Fibroblast of lung (primary cell): Measurements from ENCODE around the gene STAT3. TPM values are rescaled to one million over a fixed set of nuclear protein-coding genes. Genes with fewer than 3 reads are reported as not detected.
"Not testable (repeated sequence)": the region's sequence is repeated elsewhere in the genome, so short reads cannot be mapped to it uniquely, and the experiment has no call there.

ENCODE experiments used
- DNase-seq, 2 donors: peaks; one replicate each; pipeline versions ENCODE4 v3.0.0 to v3.0.0-alpha.2; 2010; ENCODE audit warnings: low read depth in 2 of 2
- H2AFZ ChIP-seq: 2 replicates; pipeline ENCODE4 v1.5.1; 2012; ENCODE audit warnings: low read length, control low read depth, inconsistent platforms
- H3K27ac ChIP-seq: 2 replicates; pipeline ENCODE4 v1.5.1; 2011; ENCODE audit warnings: low read length, control low read depth; ENCODE audit not compliant: insufficient read depth
- H3K27me3 ChIP-seq: 2 replicates; pipeline ENCODE4 v1.5.1; 2011; ENCODE audit warnings: mild to moderate bottlenecking, low read length; ENCODE audit not compliant: control insufficient read depth, insufficient read depth
- H3K36me3 ChIP-seq: 2 replicates; pipeline ENCODE4 v1.5.1; 2011; ENCODE audit warnings: low read length; ENCODE audit not compliant: control insufficient read depth, insufficient read depth
- H3K4me1 ChIP-seq: 2 replicates; pipeline ENCODE4 v1.5.1; 2011; ENCODE audit warnings: low read length; ENCODE audit not compliant: control insufficient read depth, insufficient read depth; ENCODE audit errors: extremely low read depth
- H3K4me2 ChIP-seq: 2 replicates; pipeline ENCODE4 v1.5.1; 2011; ENCODE audit warnings: low read length, control low read depth; ENCODE audit not compliant: insufficient read depth; ENCODE audit errors: extremely low read depth
- H3K4me3 ChIP-seq, 4 experiments: fragments of 200-600 bp in 1 of 4; sonication (generic) in 1 of 4; replicated peaks in 1 of 4; 2 replicates each; pipeline ENCODE4 v1.5.1; 2011 to 2016; ENCODE audit warnings: low read length in 4 of 4, low read depth in 3 of 4, mild to moderate bottlenecking in 3 of 4, control low read depth in 2 of 4, inconsistent platforms in 1 of 4, mixed read lengths in 1 of 4; ENCODE audit not compliant: insufficient read depth in 1 of 4; ENCODE audit errors: control extremely low read depth in 1 of 4
- H3K79me2 ChIP-seq: 2 replicates; pipeline ENCODE4 v1.5.1; 2012; ENCODE audit warnings: mild to moderate bottlenecking, low read length, inconsistent platforms; ENCODE audit not compliant: control insufficient read depth, insufficient read depth
- H3K9ac ChIP-seq: 2 replicates; pipeline ENCODE4 v1.5.1; 2011; ENCODE audit warnings: mild to moderate bottlenecking, low read length, control low read depth; ENCODE audit not compliant: insufficient read depth
- H3K9me3 ChIP-seq: 2 replicates; pipeline ENCODE4 v1.5.1; 2012; ENCODE audit warnings: low read depth, low read length; ENCODE audit not compliant: control insufficient read depth, insufficient read depth
- H4K20me1 ChIP-seq: 2 replicates; pipeline ENCODE4 v1.5.1; 2011; ENCODE audit warnings: low read length; ENCODE audit not compliant: control insufficient read depth, insufficient read depth; ENCODE audit errors: extremely low read depth
- EZH2 ChIP-seq: IDR thresholded peaks from 2 replicates; pipeline ENCODE4 v1.5.1; 2012; ENCODE audit warnings: low read length, control low read depth, mild to moderate bottlenecking; ENCODE audit errors: missing control alignments
- polyA plus RNA-seq, 2 donors: library from polyadenylated mRNA; depleted of rRNA in 1 of 2; stranded (reverse) in 1 of 2; unstranded in 1 of 2; fragments of >200 nt; gene quantifications; 2 replicates each; pipeline ENCODE4 v1.2.1, GENCODE V29; 2011 to 2012; ENCODE audit warnings: missing spikeins in 1 of 2
- total RNA-seq: library from RNA; depleted of rRNA; stranded (reverse); fragments of >200 nt; gene quantifications from 2 replicates; pipeline ENCODE4 v1.2.1, GENCODE V29; 2014
- TF ChIP-seq, protein P1 (sequence below), 2 donors: IDR thresholded peaks in 1 of 2; conservative IDR thresholded peaks in 1 of 2; 1 replicate in 1 of 2; 2 replicates in 1 of 2; pipeline ENCODE4 v1.5.1; 2011 to 2012; ENCODE audit warnings: low read length in 2 of 2, control low read depth in 1 of 2, inconsistent platforms in 1 of 2, low read depth in 1 of 2, mild to moderate bottlenecking in 1 of 2

Gene STAT3
- total and polyA plus RNA-seq, 2 donors (not counting 1 experiment from before 2014, with no cell fraction given): 75.0 to 101 TPM

DNA sequence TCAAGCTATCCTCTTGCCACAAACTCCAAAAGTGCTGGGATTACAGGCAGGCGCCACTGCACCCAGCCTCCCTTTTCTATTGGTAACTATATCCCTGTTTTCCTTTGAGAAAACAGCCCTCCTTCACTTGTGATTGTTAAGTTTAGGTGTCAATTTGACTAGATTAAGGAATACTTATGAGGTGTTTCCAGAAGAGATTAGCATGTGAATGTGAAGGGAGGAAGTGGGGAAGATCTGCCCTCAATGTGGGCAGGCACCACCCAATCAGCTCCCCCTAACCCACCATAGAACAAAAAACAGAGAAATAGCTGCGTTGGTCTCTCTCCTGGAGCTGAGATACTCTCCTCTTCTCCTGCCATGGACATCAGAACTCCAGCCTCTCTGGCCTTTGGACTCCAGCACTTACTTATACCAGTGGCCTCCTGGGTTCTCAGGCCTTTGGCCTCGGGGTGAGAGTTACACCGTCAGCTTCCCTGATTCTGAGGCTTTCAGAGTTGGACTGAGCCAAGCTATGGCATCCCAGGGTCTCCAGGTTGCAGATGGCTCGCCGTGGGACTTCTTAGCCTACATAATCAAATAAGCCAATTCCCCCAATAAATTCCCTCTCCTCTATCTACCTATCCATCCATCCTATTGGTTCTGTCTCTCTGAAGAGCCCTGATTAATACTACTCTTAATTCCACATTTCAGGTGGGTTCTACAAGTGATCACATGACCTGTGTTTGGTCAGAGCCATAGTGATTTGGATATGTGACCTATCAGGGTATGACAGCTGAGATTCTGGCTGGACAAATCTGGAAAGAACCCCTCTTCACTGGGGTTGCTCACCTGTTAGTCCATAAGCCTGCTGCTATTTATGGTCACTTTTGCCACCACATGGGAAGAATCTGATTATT, 12.0 kb upstream of the STAT3 start:
- Histone ChIP-seq H3K4me2 (no peak overlapping the region), H2AFZ (no peak overlapping the region), H3K27ac (peak overlapping the region; percentile 12), H3K79me2 (peaks cover 34% of the 10 kb centered on the region), H3K27me3 (no peaks in the 10 kb centered on the region), H3K4me3 (no peak overlapping the region), H3K36me3 (peaks cover 24% of the 10 kb centered on the region), H3K9me3 (no peaks in the 10 kb centered on the region), H3K9ac (no peak overlapping the region), H4K20me1 (no peaks in the 10 kb centered on the region), H3K4me1 (peaks cover 22% of the 10 kb centered on the region)
- DNase-seq: no peak
- TF ChIP-seq, protein P1, sequence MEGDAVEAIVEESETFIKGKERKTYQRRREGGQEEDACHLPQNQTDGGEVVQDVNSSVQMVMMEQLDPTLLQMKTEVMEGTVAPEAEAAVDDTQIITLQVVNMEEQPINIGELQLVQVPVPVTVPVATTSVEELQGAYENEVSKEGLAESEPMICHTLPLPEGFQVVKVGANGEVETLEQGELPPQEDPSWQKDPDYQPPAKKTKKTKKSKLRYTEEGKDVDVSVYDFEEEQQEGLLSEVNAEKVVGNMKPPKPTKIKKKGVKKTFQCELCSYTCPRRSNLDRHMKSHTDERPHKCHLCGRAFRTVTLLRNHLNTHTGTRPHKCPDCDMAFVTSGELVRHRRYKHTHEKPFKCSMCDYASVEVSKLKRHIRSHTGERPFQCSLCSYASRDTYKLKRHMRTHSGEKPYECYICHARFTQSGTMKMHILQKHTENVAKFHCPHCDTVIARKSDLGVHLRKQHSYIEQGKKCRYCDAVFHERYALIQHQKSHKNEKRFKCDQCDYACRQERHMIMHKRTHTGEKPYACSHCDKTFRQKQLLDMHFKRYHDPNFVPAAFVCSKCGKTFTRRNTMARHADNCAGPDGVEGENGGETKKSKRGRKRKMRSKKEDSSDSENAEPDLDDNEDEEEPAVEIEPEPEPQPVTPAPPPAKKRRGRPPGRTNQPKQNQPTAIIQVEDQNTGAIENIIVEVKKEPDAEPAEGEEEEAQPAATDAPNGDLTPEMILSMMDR (conservative IDR thresholded peaks at IDR 0.05 in 1 of 2, IDR thresholded peaks at IDR 0.05 in 1 of 2; ENCODE audit: low read depth in 1 of 2, low read length in 2 of 2): no peak
- TF ChIP-seq EZH2: no peak

DNA sequence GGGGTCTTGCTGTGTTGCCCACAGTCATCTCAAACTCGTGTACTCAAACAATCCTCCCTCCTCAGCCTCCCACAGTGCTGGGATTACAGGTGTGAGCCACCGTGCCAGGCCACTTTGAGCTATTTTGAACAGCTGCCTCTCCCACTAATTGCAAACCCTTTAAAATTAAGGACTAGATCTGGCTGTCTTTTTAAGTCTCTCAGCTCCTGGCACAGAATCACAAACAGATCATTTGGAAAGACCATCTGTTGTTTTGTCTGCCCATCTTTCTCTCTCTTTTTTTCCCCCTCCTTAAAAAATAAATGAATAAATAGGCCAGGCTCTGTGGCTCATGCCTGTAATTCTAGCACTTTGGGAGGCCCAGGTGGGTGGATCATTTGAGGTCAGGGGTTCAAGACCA, 10.9 kb upstream of the STAT3 start:
- H3K4me1 ChIP-seq: peaks cover 20% of the 10 kb centered on the region
- H2AFZ ChIP-seq: no peak overlapping the region
- TF ChIP-seq, protein P1 (conservative IDR thresholded peaks at IDR 0.05 in 1 of 2, IDR thresholded peaks at IDR 0.05 in 1 of 2; ENCODE audit: low read depth in 1 of 2, low read length in 2 of 2): no peak
- no peak for TF ChIP-seq EZH2
- no peak overlapping the region for H3K4me2 ChIP-seq
- no peaks in the 10 kb centered on the region for H3K9me3 ChIP-seq
- DNase-seq: no peak
- H3K27ac ChIP-seq: no peak overlapping the region
- H3K27me3 ChIP-seq: no peaks in the 10 kb centered on the region
- peaks cover 14% of the 10 kb centered on the region for H3K36me3 ChIP-seq
- no peaks in the 10 kb centered on the region for H4K20me1 ChIP-seq
- H3K4me3 ChIP-seq: no peak overlapping the region
- peaks cover 23% of the 10 kb centered on the region for H3K79me2 ChIP-seq
- no peak overlapping the region for H3K9ac ChIP-seq

DNA sequence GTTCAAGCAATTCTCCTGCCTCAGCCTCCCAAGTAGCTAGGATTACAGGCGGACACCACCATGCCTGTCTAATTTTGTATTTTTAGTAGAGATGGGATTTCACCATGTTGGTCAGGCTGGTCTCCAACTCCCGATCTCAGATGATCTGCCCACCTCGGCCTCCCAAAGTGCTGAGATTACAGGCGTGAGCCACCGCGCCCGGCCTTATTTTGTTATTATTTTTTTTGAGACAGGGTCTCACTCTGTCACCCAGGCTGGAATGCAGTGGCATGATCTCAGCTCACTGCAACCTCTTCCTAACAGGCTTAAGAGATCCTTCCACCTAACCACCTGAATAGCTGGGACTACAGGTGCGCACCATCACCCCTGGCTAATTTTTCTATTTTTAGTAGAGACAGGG, 7.4 kb upstream of the STAT3 start:
- not testable (repeated sequence) for H2AFZ ChIP-seq, H3K27ac ChIP-seq, H3K4me1 ChIP-seq, H3K9ac ChIP-seq, H3K4me2 ChIP-seq, H3K36me3 ChIP-seq, H3K4me3 ChIP-seq, H3K9me3 ChIP-seq, H3K27me3 ChIP-seq, H3K79me2 ChIP-seq, H4K20me1 ChIP-seq, DNase-seq
